Trophoblast cell (in vitro differentiated cells and primary cell): Measurements from ENCODE around the gene CASZ1.

ENCODE experiments used
- DNase-seq, 2 donors: peaks; one replicate each; pipeline ENCODE4 v3.0.0-alpha.2; 2016
- H2AFZ ChIP-seq: 2 replicates; pipeline ENCODE4 v1.6.1; 2013; ENCODE audit warnings: low read length, moderate library complexity, mild to moderate bottlenecking; ENCODE audit not compliant: insufficient read depth, poor library complexity
- H2AK5ac ChIP-seq: 2 replicates; pipeline ENCODE4 v1.6.1; 2013; ENCODE audit warnings: mild to moderate bottlenecking, low read length
- H2BK120ac ChIP-seq: 2 replicates; pipeline ENCODE4 v1.6.1; 2013; ENCODE audit warnings: low read length, mild to moderate bottlenecking, moderate library complexity; ENCODE audit not compliant: insufficient read depth, poor library complexity
- H2BK12ac ChIP-seq: 2 replicates; pipeline ENCODE4 v1.6.1; 2013; ENCODE audit warnings: mild to moderate bottlenecking, low read length, moderate library complexity
- H2BK5ac ChIP-seq: 2 replicates; pipeline ENCODE4 v1.6.1; 2013; ENCODE audit warnings: low read length, low read depth, moderate library complexity, mild to moderate bottlenecking; ENCODE audit not compliant: poor library complexity
- H3K14ac ChIP-seq: 2 replicates; pipeline ENCODE4 v1.6.1; 2013; ENCODE audit warnings: mild to moderate bottlenecking, low read length
- H3K18ac ChIP-seq: 2 replicates; pipeline ENCODE4 v1.6.1; 2013; ENCODE audit warnings: mild to moderate bottlenecking, low read length
- H3K23ac ChIP-seq: 2 replicates; pipeline ENCODE4 v1.6.1; 2013; ENCODE audit warnings: low read length
- H3K27ac ChIP-seq: 2 replicates; pipeline ENCODE4 v1.5.1; 2013; ENCODE audit warnings: low read depth, mild to moderate bottlenecking, inconsistent platforms, low read length, moderate library complexity
- H3K27me3 ChIP-seq: 2 replicates; pipeline ENCODE4 v1.6.1; 2013; ENCODE audit warnings: inconsistent platforms, mild to moderate bottlenecking, low read length, moderate library complexity; ENCODE audit not compliant: insufficient read depth
- H3K36me3 ChIP-seq, 2 experiments: 1 replicate in 1 of 2; 2 replicates in 1 of 2; pipeline ENCODE4 v1.6.1; 2013; ENCODE audit warnings: low read length in 2 of 2, mild to moderate bottlenecking in 2 of 2, moderate library complexity in 1 of 2; ENCODE audit not compliant: insufficient read depth in 2 of 2, control insufficient read depth in 1 of 2
- H3K4ac ChIP-seq: 2 replicates; pipeline ENCODE4 v1.6.1; 2013; ENCODE audit warnings: low read depth, mild to moderate bottlenecking, low read length, moderate library complexity
- H3K4me1 ChIP-seq, 2 experiments: 1 replicate in 1 of 2; 2 replicates in 1 of 2; pipeline ENCODE4 v1.6.1; 2013; ENCODE audit warnings: low read length in 2 of 2, mild to moderate bottlenecking in 2 of 2, moderate library complexity in 1 of 2; ENCODE audit not compliant: insufficient read depth in 2 of 2, control insufficient read depth in 1 of 2
- H3K4me2 ChIP-seq: 2 replicates; pipeline ENCODE4 v1.6.1; 2013; ENCODE audit warnings: inconsistent platforms, mild to moderate bottlenecking, low read length, moderate library complexity
- H3K4me3 ChIP-seq: 2 replicates; pipeline ENCODE4 v1.5.1; 2013; ENCODE audit warnings: mild to moderate bottlenecking, low read depth, low read length, inconsistent platforms
- H3K79me1 ChIP-seq: one replicate; pipeline ENCODE4 v1.6.1; 2013; ENCODE audit warnings: low read length
- H3K79me2 ChIP-seq: 2 replicates; pipeline ENCODE4 v1.6.1; 2013; ENCODE audit warnings: low read length, mild to moderate bottlenecking; ENCODE audit not compliant: control insufficient read depth, insufficient read depth, poor library complexity
- H3K9ac ChIP-seq: 2 replicates; pipeline ENCODE4 v1.6.1; 2013; ENCODE audit warnings: mild to moderate bottlenecking, low read length
- H3K9me3 ChIP-seq: 2 replicates; pipeline ENCODE4 v1.6.1; 2013; ENCODE audit warnings: low read depth, mild to moderate bottlenecking, control low read depth, inconsistent platforms, low read length; ENCODE audit not compliant: insufficient read depth
- H4K12ac ChIP-seq: 2 replicates; pipeline ENCODE4 v1.6.1; 2013; ENCODE audit warnings: low read depth, mild to moderate bottlenecking, low read length, moderate library complexity
- H4K8ac ChIP-seq: 2 replicates; pipeline ENCODE4 v1.6.1; 2013; ENCODE audit warnings: low read depth, mild to moderate bottlenecking, low read length, moderate library complexity
- H4K91ac ChIP-seq: one replicate; pipeline ENCODE4 v1.6.1; 2013; ENCODE audit warnings: low read depth, mild to moderate bottlenecking, low read length, moderate library complexity
- WGBS: extraction: QIAGEN DNeasy Blood & Tissue Kit; methylation state at CpG from one replicate; pipeline ENCODE4 v1.1.7; 2013; ENCODE audit warnings: missing lambda C conversion rate; ENCODE audit not compliant: insufficient read length, insufficient coverage; ENCODE audit errors: extremely low coverage; 5-methylcytosine and 5-hydroxymethylcytosine counted together

The CASZ1 gene

GRCh38 chr1:10625554-10625953, 170.9 kb downstream of the CASZ1 start:
- H3K23ac ChIP-seq, result no peak overlapping the region
- WGBS, result no CpG with 5 or more reads among the region's 10 CpGs
- H4K12ac ChIP-seq, result no peak overlapping the region
- no peak overlapping the region for H4K91ac ChIP-seq
- peaks cover 8 to 22% of the 10 kb centered on the region in 2 experiments for H3K36me3 ChIP-seq
- no peak overlapping the region for H3K27ac ChIP-seq
- no peaks in the 10 kb centered on the region for H3K27me3 ChIP-seq
- no peaks in the 10 kb centered on the region for H3K79me1 ChIP-seq
- no peak overlapping the region for H3K4me2 ChIP-seq
- H2AFZ ChIP-seq, result no peak overlapping the region
- H3K4ac ChIP-seq, result no peak overlapping the region
- DNase-seq, result no peak
- H3K4me3 ChIP-seq, result no peak overlapping the region
- H3K4me1 ChIP-seq, result no peaks in the 10 kb centered on the region
- no peak overlapping the region for H2AK5ac ChIP-seq
- H3K9ac ChIP-seq, result no peak overlapping the region
- H3K9me3 ChIP-seq, result peaks cover 2% of the 10 kb centered on the region
- H2BK12ac ChIP-seq, result no peak overlapping the region
- H3K79me2 ChIP-seq, result no peaks in the 10 kb centered on the region
- no peak overlapping the region for H3K18ac ChIP-seq
- no peak overlapping the region for H4K8ac ChIP-seq
- no peak overlapping the region for H2BK5ac ChIP-seq
- no peak overlapping the region for H3K14ac ChIP-seq
- no peak overlapping the region for H2BK120ac ChIP-seq

GRCh38 chr1:10625076-10625475, 171.4 kb downstream of the CASZ1 start:
- Histone ChIP-seq H3K4me3 (no peak overlapping the region), H4K12ac (no peak overlapping the region), H3K4ac (no peak overlapping the region), H3K79me1 (no peaks in the 10 kb centered on the region), H3K27me3 (no peaks in the 10 kb centered on the region), H2BK12ac (no peak overlapping the region), H3K9ac (no peak overlapping the region), H2AFZ (no peak overlapping the region), H3K4me2 (no peak overlapping the region), H3K14ac (no peak overlapping the region), H3K4me1 (no peaks in the 10 kb centered on the region), H3K18ac (no peak overlapping the region), H4K91ac (no peak overlapping the region), H2AK5ac (no peak overlapping the region), H4K8ac (no peak overlapping the region), H3K27ac (no peak overlapping the region), H3K9me3 (peaks cover 2% of the 10 kb centered on the region), H3K36me3 (peaks cover 8 to 22% of the 10 kb centered on the region in 2 experiments), H3K23ac (no peak overlapping the region), H2BK120ac (no peak overlapping the region), H3K79me2 (no peaks in the 10 kb centered on the region), H2BK5ac (no peak overlapping the region)
- no CpG with 5 or more reads among the region's 9 CpGs for WGBS
- no peak for DNase-seq

GRCh38 chr1:10624256-10625050, 172.0 kb downstream of the CASZ1 start:
- H3K27me3 ChIP-seq, result no peaks in the 10 kb centered on the region
- no peak overlapping the region for H3K4me3 ChIP-seq
- H3K4ac ChIP-seq, result no peak overlapping the region
- no peak overlapping the region for H3K9ac ChIP-seq
- H2BK5ac ChIP-seq, result no peak overlapping the region
- no peak overlapping the region for H3K23ac ChIP-seq
- no peak for DNase-seq
- H3K4me1 ChIP-seq, result no peaks in the 10 kb centered on the region
- H3K18ac ChIP-seq, result no peak overlapping the region
- H2AK5ac ChIP-seq, result no peak overlapping the region
- H2BK12ac ChIP-seq, result no peak overlapping the region
- H3K9me3 ChIP-seq, result peaks cover 2% of the 10 kb centered on the region
- no peak overlapping the region for H4K91ac ChIP-seq
- no CpG with 5 or more reads among the region's 26 CpGs for WGBS
- no peak overlapping the region for H4K8ac ChIP-seq
- H3K14ac ChIP-seq, result no peak overlapping the region
- H3K79me1 ChIP-seq, result no peaks in the 10 kb centered on the region
- H2AFZ ChIP-seq, result no peak overlapping the region
- no peak overlapping the region for H2BK120ac ChIP-seq
- H3K4me2 ChIP-seq, result no peak overlapping the region
- no peak overlapping the region for H3K27ac ChIP-seq
- no peaks in the 10 kb centered on the region for H3K79me2 ChIP-seq
- peaks cover 8 to 20% of the 10 kb centered on the region in 2 experiments for H3K36me3 ChIP-seq
- H4K12ac ChIP-seq, result no peak overlapping the region

GRCh38 chr1:10623686-10624145, 172.7 kb downstream of the CASZ1 start:
- Histone ChIP-seq H3K4me1 (no peaks in the 10 kb centered on the region), H2AK5ac (no peak overlapping the region), H3K14ac (no peak overlapping the region), H4K8ac (no peak overlapping the region), H2BK5ac (no peak overlapping the region), H4K12ac (no peak overlapping the region), H3K9me3 (peaks cover 2% of the 10 kb centered on the region), H3K36me3 (peaks cover 8 to 19% of the 10 kb centered on the region in 2 experiments), H3K18ac (no peak overlapping the region), H2BK120ac (no peak overlapping the region), H3K27me3 (no peaks in the 10 kb centered on the region), H3K9ac (no peak overlapping the region), H3K27ac (no peak overlapping the region), H3K4me2 (no peak overlapping the region), H3K4ac (no peak overlapping the region), H3K23ac (no peak overlapping the region), H3K4me3 (no peak overlapping the region), H3K79me1 (no peaks in the 10 kb centered on the region), H4K91ac (no peak overlapping the region), H2AFZ (no peak overlapping the region), H3K79me2 (no peaks in the 10 kb centered on the region), H2BK12ac (no peak overlapping the region)
- no CpG with 5 or more reads among the region's 12 CpGs for WGBS
- DNase-seq, result no peak
